RWPE1 (cell line): ENCODE data around the gene C14orf180.

ENCODE experiments used
- CTCF ChIA-PET: fragments of 350-600 bp; sonication (Branson Sonifier 250); formaldehyde crosslinking; extraction: SDS; loops from one replicate; lab custom pipeline; 2021; lab: Yijun Ruan, JAX
- POLR2A ChIA-PET: fragments of 400-600 bp; formaldehyde crosslinking; extraction: SDS; loops from one replicate; lab custom pipeline; 2020; ENCODE audit warnings: antibody characterized with exemption; ENCODE audit not compliant: low non-redundant PET; lab: Yijun Ruan, JAX
- DNase-seq: peaks from one replicate; pipeline ENCODE4 v3.0.0; 2012; ENCODE audit warnings: low spot score
- H3K27ac ChIP-seq: fragments of 450-650 bp; 2 replicates; pipeline ENCODE4 v1.5.1; 2017
- CTCF ChIP-seq: fragments of 450-650 bp; conservative IDR thresholded peaks from 2 replicates; pipeline ENCODE4 v1.5.1; 2017; ENCODE audit warnings: low read depth, mild to moderate bottlenecking

The C14orf180 gene

GRCh38 chr14:104638927-104639450 is 59.4 kb downstream of the C14orf180 start:
- POLR2A ChIA-PET = no interaction called here
- CTCF ChIA-PET = interaction anchor here (0.7 kb wide), 2 partner anchors 136 to 158 kb away, joined by 3 to 4 read pairs; no protein-coding TSS in a partner anchor
- no peak overlapping the region for H3K27ac ChIP-seq
- TF ChIP-seq CTCF = no peak
- DNase-seq = no peak

GRCh38 chr14:104639471-104639870 is 59.9 kb downstream of the C14orf180 start:
- H3K27ac ChIP-seq = no peak overlapping the region
- TF ChIP-seq CTCF = no peak
- CTCF ChIA-PET = interaction anchor here (0.6 to 1.4 kb wide), 8 partner anchors 13 to 562 kb away, joined by 3 to 6 read pairs (median 4); no protein-coding TSS in a partner anchor
- no peak for DNase-seq
- POLR2A ChIA-PET = no interaction called here
